HG03442 (cell line): Measurements from ENCODE around the gene DOK4.
"Not testable (repeated sequence)": the region's sequence is repeated elsewhere in the genome, so short reads cannot be mapped to it uniquely, and the experiment has no call there.

Source experiments
- ATAC-seq: cut with Tn5 transposase; IDR thresholded peaks from one replicate; pipeline ENCODE4 v1.9.1; 2021; ENCODE audit warnings: mild to moderate bottlenecking, moderate library complexity; ENCODE audit not compliant: unreplicated experiment

The DOK4 gene

DNA sequence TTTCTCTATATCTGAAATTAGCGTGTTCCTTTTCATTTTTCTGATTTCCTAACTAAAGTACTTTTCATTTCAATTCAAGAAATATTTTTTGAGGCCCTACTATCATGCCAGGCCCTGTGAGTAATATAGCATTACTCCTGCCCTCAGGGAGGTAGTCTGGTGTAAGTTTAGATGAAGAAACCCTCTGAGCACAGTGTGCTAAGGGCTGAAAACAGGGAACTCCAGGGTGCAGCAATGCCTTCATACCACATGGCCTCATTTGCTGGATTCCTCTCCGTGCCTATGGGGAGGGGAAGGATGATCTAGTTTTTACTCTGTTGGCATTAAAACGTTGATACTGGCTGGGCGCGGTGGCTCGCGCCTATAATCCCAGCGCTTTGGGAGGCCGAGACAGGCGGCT lies 34.3 kb downstream of the DOK4 start:
- no peak for ATAC-seq

DNA sequence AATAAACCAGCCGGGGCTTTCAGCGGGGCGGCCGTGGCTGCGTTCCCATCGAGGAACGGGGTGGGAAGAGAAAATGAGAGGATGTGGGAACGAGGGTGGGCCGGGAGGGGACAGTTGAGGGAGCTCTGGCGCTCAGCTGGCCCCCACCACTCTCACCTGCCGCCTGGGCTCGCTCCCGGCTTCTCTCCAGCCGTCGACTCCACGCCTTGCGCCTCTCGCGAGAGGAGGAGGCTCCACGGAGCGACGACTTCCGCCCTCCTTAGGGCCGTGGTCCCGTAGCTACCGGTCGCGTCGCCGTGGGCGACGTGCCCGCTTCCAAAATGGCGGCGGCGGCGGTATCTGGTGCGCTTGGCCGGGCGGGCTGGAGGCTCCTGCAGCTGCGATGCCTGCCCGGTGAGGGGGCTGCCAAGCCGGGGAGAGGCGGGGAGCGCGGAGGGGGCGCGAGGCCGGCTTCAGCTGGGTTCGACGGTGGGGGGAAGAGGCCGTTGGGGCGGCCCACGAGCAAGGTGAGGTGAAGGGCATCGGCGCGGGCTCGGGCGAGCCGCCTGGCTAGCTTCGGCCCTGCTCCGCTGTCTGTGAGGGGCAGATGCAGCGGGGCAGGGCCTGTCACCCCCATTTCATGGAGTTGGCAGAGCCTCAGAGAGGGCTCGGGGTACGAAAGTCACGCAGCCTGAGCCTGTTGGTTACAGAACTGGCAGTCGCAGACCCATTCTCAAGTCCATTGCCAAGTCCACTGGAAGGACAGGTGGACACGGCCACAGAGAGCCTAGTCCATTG lies 38.9 kb downstream of the DOK4 start, which contains the start of the genes CIAPIN1 and COQ9:
Gene CIAPIN1 (minus strand): TSS at position 200 of the 777 bp plus-strand sequence. CDS start 6,457 bp downstream, outside the sequence.
Gene COQ9 (plus strand): TSS at position 294 of the 777 bp plus-strand sequence. CDS start 27 bp downstream, at position 321.
- peak; percentile 95 for ATAC-seq

DNA sequence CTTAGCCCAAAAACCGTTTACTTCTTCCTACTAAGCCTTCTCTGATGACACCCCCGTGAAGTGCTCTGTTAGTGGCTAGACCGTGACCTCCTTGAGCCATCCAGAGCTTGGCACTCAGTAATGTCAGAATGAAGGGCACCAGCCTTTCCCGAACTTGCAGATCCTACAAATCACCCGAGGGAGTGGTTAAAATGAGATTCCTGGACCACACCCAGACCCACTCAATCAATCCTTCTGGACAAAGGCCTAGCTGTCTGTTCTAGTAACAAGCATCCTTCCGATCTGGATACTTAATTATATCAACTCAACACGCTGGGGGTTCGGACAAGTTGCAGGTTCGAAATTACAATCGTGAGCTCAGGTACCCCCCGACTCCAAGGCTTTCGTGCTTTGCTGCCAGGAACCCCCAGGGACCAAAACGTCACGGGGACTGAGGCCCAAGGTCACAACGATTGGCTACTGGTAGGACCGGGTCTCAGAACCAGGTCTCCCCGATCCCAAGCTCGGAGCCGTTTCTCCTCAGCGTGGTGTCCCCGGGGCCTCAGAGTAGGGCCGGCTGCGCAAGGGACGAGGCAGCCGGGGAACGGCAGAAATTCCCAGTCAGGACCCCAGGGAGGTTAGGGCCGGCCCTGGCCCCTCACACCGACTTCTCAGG lies 39.6 kb downstream of the DOK4 start:
- peak; percentile 16 for ATAC-seq

DNA sequence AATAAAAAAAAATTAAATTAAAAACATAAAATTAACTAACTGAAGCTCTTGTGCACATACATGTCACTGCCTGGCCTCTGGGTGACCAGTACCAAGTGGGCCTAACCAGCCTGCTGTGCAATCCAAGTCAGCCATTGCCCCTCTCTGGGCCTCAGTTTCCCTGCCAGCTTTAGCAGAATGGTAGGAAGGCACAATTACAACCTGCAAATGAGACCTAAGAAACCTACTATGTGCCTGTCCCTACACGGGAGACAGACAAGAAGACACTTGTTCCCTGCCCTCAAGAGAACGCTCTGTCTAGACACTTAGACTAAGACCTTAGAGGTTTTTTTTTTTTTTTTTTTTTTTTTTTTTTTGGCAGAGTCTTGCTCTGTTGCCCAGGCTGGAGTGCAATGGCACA lies 40.8 kb downstream of the DOK4 start:
- no peak for ATAC-seq

DNA sequence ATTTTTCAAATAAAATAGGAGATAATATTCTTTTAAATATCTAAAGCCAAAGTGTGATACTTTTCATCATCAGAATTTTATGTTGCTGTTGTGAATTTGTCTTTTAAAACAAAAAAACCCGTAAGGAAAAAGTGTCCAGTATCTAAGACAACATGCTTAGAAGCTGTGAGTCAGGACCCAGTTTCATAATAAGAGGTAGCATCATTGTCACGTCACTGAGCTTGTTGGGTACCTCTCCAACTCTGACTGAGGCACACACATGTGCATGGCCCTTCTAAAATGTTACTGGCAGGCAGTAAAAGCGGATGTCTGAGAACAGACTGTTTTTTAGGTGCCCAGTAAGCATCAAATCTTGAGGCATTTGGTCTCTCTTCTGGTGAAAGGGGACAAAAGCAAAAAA lies 41.6 kb downstream of the DOK4 start:
- no peak for ATAC-seq

DNA sequence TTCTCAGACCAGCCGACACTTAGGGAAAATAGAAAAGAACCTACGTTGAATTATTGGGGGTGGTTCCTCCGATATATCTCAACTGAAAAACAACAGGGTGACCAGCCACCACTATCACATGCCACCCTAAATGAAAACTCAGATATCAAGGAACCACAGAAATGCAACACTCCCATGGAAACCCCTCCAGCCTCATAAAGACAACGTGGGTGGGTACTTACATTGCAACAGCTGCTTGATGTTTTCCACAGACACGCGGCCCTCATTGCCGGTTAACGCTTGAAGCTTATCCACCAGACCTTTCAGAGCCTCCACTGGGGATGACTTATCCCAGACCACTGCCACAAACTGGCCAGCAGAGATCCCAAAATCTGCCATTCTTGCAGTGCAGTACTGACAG lies 45.7 kb downstream of the DOK4 start:
- not testable (repeated sequence) for ATAC-seq

DNA sequence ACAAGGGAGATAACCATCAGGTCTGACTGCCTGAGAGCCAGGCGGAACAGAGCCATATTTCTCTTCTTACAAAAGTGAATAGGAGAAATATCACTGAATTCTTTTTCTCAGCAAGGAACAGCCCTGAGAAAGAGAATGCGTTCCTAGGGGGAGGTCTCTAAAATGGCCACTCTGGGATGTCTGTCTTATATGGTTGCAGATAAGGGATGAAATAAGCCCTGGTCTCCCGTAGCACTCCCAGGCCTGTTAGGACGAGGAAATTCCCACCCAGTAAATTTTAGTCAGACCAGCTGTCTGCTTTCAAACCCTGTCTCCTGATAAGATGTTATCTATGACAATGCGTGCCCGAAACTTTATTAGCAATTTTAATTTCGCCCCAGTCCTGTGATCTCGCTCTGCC lies 46.3 kb downstream of the DOK4 start:
- ATAC-seq: not testable (repeated sequence)

DNA sequence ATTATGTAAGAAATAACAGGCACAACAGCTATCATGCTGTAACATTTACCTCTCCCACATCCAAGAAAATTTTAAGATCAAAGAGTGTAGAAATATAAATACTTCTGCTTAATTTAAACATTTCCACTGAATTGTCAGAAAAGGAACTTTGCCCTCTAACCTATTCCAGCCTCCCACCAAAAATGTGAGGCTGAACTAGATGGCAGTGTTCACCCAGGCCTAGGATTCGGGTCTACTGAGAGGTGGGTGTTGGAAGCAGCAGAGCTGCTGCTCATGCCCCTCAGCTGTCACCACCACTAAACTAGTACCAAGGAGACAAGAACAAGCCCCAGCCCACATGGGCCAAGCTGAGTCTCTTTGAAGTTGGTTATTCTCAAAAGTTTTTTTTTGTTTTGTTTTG lies 50.5 kb downstream of the DOK4 start:
- ATAC-seq: no peak

DNA sequence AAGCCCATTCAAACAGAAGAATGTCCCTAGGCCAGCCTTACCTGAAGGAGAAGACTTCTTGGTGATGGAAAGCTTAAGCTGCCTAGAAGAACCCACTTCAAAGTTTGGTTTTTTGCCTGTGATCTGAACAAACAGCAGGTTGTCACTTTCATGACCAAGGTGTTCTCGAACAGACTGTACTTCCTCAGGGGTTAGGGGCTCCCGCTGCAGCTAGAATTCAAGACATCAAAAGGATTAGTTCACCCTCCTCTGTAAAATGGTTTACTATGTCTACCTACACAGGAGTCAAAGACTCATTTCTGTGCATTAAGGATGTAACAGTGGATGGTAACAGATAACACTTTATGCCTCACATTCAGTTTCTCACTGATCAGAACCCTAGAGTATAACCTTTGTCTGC lies 52.3 kb downstream of the DOK4 start:
- ATAC-seq: no peak

DNA sequence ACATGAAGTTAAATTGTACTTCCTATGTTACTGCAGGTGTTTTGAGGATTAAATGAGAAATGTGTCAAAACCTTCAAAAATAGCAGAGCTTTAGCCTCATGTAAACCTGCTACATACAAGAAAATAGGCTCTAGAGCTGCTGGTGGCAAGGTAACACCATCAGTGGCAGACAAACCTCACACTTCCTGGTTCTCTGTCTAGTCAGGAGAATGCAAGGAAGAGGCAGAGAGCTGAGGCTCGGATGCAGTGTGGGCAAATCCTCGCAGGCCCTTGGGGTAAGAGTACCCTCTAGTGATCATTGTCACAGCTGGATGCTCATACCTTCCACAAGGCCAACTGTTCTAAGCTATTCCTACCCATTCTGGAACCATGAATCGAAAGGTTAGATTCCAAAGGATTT lies 53.3 kb downstream of the DOK4 start:
- no peak for ATAC-seq

DNA sequence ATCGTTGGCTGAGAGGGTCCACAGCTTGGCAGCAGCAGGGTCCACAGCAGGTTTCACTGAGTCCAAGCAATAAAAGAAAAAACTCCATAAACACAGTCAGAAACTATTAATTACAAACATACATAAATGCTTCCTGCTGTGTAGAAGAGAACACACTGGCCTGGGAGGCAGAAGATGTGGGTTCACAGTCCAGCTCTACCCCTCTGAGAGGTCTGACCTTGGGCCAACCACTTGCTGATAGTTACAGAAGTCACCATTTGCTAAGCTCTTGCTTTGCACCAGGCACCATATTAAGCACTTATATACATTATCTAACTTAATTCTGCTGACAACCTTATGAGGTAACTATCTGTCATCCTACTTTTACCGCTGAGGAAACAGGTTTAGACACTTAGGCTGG lies 53.8 kb downstream of the DOK4 start:
- no peak for ATAC-seq

DNA sequence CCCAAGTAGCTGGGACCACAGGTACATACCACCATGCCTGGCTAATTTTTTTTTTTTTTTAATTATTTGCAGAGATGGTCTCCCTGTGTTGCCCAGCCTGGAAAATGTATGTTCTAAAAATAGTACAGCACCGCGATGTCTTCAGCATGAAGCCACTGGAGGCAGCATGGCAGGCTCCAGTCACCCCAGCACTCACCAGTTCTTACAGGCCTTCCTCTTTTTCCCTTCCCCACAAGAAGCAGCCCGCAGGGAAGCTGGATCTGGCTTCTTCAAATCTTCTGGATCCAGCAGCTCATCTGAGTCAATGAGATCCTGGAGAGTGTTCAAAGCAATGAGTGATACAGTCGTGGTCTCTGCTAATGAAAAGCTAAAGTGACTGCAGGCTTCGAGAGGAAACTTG lies 55.3 kb downstream of the DOK4 start:
- ATAC-seq: no peak

DNA sequence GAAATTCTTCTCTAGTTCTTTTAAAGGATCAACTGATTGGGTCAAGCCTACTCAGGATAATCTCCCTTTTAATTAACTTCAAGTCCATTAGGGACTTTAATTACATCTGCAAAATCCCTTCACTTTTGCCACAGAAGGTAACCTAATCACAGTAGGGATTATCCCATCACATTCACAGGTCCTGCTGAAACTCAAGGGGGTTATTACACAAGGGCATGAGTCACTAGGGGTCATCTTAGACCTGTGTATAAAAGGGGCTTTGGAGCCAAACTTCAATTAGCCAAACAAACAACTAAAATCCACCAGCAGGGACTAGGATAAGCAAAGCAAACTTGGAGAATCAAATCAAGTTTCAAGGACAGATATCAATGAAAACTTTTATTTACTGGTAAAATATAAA lies 58.5 kb downstream of the DOK4 start:
- no peak for ATAC-seq

DNA sequence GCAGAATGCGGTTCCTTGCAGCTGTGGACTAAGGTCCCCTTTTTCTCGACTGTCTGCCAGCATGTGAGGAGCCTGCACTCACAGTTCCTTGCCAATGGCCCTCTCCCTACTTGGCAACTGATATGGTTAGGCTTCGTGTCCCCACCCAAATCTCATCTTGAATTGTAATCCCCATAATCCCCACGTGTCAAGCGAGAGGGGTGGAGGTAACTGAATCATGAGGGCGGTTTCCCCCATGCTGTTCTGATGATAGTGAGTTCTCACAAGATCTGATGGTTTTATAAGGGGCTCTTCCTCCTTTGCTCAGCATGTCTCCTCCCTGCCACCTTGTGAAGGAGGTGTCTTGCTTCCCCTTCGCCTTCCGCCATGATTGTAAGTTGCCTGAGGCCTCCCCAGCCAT lies 59.0 kb downstream of the DOK4 start:
- ATAC-seq: no peak

DNA sequence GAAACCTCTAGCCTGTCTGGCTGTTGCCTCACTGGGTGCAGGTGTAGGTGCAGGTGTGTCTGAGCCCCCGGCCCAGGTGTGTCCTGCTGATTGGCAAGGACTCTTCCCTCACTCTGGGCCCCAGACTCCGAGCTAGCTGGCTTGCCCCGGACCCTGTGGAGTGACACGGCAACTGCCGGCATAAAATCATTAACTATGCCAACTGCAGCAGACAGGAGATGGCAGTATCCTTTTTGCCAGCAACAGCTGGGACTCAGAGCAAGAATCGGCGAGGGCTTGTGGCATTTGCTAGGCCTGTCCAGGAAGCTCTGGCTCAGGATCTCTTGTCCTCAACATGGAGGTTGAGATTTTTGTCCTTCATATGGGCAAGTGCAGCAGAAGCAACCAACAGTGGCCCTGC lies 59.9 kb downstream of the DOK4 start:
- ATAC-seq: no peak

DNA sequence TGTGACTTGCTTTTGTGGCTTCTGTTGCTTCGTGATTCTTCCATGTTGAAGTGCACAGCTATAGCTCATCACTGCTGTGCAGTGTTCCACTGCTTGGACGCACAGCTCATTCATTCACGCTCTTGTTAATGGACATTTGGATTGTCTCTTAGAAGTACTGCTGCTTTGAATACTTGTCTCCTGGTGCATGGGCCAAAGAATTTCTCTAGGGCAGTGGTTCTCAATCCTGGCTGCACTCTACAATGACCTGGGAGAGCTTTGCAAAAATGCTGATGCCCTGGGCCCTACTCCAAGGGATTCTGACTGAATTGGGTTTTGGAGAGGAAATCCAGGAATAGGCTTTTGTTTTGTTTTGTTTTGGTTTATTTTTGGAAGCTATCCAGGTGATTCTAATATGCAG lies 61.7 kb downstream of the DOK4 start:
- ATAC-seq: no peak

DNA sequence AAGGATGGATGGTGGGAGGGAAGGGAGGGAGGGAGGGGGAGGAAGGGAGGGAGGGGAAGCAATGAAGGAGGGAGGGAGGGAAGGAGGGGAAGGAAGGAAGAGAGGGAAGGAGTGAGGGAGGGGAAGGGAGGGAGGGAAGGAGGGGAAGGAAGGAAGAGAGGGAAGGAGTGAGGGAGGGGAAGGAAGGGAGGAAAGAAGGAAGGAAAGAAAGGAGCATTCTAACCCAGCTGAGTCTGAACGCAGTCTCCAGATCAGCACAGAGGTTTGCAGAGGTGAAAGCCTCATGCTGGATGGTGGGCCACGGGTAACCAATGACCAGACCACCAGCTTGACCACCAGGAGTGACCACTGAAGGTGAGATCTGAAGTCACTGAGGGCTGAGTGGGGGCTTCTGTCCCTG lies 63.1 kb downstream of the DOK4 start:
- ATAC-seq: no peak

DNA sequence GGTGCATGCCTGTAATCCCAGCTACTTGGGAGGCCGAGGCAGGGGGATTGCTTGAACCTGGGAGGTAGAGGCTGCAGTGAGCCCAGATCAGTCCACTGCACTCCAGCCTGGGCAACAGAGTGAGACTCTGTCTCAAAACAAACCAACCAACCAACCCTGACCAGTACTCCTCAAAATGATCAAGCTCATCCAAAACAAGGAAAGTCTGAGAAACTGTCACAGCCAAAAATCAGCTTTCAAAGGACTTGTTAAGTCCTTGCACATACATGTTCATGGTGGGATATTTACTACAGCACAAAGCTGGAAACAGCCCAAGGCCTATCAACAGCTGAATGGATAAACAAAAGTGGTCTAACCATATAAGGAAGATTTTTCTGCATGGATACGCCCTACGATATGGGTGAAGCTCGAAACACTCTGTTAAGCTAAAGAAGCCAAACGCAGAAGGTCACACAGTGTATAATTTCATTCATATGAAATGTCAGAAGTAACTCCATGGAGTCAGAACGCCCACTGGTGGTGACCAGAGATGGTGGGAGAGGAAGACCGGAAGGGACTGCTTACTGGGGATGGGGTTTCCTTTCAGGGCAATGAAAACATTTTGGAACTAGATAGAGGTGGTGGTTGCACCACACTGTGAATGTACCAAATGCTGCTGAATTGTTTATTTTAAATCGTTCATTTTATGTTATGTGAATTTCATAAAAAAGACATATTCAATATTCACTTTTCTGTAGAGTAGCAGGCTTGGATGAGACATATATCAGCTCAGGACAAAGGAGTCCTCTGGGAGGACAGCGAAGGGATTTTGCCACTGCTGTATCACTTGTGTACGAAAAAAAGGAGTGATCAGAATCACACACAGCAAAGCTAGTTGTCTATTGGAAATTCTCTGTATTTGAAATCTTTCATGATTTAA lies 64.0 kb downstream of the DOK4 start:
- ATAC-seq: no peak
